Measurements from ENCODE around the gene ABHD4. TPM values are rescaled to one million over a fixed set of nuclear protein-coding genes. Genes with fewer than 3 reads are reported as not detected.

ABHD4 gene
- total RNA-seq, 1 donor from 2014 or later: 34.1 TPM

- H3K9me3 Mint-ChIP-seq: no peaks in the 10 kb centered on the region
- peaks cover 3% of the 10 kb centered on the region for H3K27me3 Mint-ChIP-seq
- peak overlapping the region; percentile 92 for H3K27ac Mint-ChIP-seq
- DNase-seq (ENCODE audit: extremely low spot score, unreplicated experiment): no peak
- peaks cover 27% of the 10 kb centered on the region for H3K36me3 Mint-ChIP-seq
- H3K4me1 Mint-ChIP-seq (ENCODE audit: unreplicated experiment): peaks cover 32% of the 10 kb centered on the region
- H3K4me3 Mint-ChIP-seq: peak overlapping the region; percentile 67
- no peak for TF ChIP-seq CTCF (conservative IDR thresholded peaks at IDR 0.05)
Measured at GRCh38 chr14:22601456-22601855, 3.4 kb downstream of the ABHD4 start.

DNA sequence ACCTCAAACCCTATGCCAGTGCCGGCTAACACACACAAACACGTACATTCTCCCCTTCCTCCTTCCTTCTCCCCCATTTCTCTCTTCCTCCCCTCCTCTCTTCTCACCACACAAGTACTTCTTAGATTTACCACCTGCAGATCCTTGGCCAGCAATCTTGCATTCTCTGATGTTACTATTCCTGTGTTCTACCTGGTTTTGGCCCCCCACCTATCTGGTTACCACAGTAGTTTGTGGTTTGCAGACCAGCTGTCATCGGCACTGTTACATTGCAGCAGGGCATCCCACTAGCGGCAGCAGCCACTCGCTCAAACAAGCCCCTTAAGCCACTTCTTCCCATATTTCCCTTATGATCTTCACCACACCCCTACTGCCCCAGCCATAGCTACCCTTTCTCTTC lies 3.9 kb downstream of the ABHD4 start:
- Mint-ChIP-seq H3K27ac (peak overlapping the region; percentile 92), H3K4me3 (peak overlapping the region; percentile 67), H3K36me3 (peaks cover 30% of the 10 kb centered on the region), H3K4me1 (ENCODE audit: unreplicated experiment) (peaks cover 32% of the 10 kb centered on the region), H3K27me3 (peaks cover under 1% of the 10 kb centered on the region), H3K9me3 (no peaks in the 10 kb centered on the region)
- TF ChIP-seq CTCF (conservative IDR thresholded peaks at IDR 0.05): no peak
- DNase-seq (ENCODE audit: extremely low spot score, unreplicated experiment): no peak

GRCh38 chr14:22602862-22603261 lies 4.8 kb downstream of the ABHD4 start:
- H3K27me3 Mint-ChIP-seq: no peaks in the 10 kb centered on the region
- peak overlapping the region; percentile 92 for H3K27ac Mint-ChIP-seq
- no peak for TF ChIP-seq CTCF (conservative IDR thresholded peaks at IDR 0.05)
- H3K36me3 Mint-ChIP-seq: peaks cover 35% of the 10 kb centered on the region
- DNase-seq (ENCODE audit: extremely low spot score, unreplicated experiment): no peak
- H3K9me3 Mint-ChIP-seq: no peaks in the 10 kb centered on the region
- H3K4me1 Mint-ChIP-seq (ENCODE audit: unreplicated experiment): peaks cover 32% of the 10 kb centered on the region
- H3K4me3 Mint-ChIP-seq: no peak overlapping the region

DNA sequence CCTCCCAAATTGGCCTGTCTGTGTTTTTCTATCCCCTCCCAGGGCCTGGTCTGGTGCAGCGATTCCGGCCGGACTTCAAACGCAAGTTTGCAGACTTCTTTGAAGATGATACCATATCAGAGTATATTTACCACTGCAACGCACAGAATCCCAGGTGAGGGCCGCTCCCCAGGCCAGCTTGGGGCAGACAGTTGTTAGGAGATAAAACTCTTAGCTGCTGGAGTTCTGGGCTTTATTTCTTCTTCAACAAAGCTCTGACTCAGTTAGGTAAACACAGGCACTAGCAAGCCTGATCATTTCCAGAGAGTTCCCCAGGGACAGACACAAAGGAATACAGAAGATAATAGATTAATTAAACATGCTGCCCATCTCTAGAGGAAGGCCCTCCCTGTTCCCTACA lies 8.3 kb downstream of the ABHD4 start:
- Mint-ChIP-seq H3K4me1 (ENCODE audit: unreplicated experiment) (peaks cover 13% of the 10 kb centered on the region), H3K36me3 (peaks cover 52% of the 10 kb centered on the region)
- no peak for DNase-seq (ENCODE audit: extremely low spot score, unreplicated experiment)

DNA sequence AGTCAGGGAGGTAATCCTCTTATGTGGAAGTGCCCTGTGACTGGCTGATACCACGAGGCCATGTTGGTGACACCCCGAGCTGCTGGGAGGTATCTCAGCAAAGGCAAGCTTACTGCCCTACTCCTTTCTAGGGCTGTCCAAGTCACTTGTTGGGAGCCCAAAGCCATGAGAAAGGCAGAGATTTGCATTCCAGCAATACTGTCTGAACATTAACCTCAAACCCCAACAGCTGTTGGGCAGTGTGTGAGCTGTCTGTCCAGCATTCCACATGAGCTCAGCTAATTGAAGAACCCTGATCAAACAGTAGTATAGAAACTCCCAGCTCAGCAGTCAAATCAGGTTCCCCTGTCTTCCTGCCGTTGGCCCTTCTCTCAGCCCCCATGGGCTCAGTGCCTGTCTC lies 9.2 kb downstream of the ABHD4 start:
- Mint-ChIP-seq H3K27ac (no peak overlapping the region), H3K4me1 (ENCODE audit: unreplicated experiment) (peaks cover 9% of the 10 kb centered on the region), H3K36me3 (peaks cover 46% of the 10 kb centered on the region), H3K9me3 (no peaks in the 10 kb centered on the region), H3K27me3 (no peaks in the 10 kb centered on the region), H3K4me3 (no peak overlapping the region)
- no peak for DNase-seq (ENCODE audit: extremely low spot score, unreplicated experiment)
- no peak for TF ChIP-seq CTCF (conservative IDR thresholded peaks at IDR 0.05)

More for the DNA sequence above, 8.3 kb downstream of the ABHD4 start:
- no peak for TF ChIP-seq CTCF (conservative IDR thresholded peaks at IDR 0.05)
- no peaks in the 10 kb centered on the region for H3K27me3 Mint-ChIP-seq
- H3K4me3 Mint-ChIP-seq: no peak overlapping the region
- H3K27ac Mint-ChIP-seq: no peak overlapping the region
- H3K9me3 Mint-ChIP-seq: no peaks in the 10 kb centered on the region

- Mint-ChIP-seq H3K4me3 (no peak overlapping the region), H3K9me3 (no peaks in the 10 kb centered on the region), H3K4me1 (ENCODE audit: unreplicated experiment) (peaks cover 15% of the 10 kb centered on the region), H3K27me3 (no peaks in the 10 kb centered on the region), H3K36me3 (peaks cover 32% of the 10 kb centered on the region), H3K27ac (peak overlapping the region; percentile 39)
- TF ChIP-seq CTCF (conservative IDR thresholded peaks at IDR 0.05): no peak
- DNase-seq (ENCODE audit: extremely low spot score, unreplicated experiment): no peak
Measured at GRCh38 chr14:22610931-22611330, 12.8 kb downstream of the ABHD4 start.

All from type B pancreatic cell (in vitro differentiated cells).